ENCODE results near the gene RPL38.

The RPL38 gene

GRCh38 chr17:74218436-74218835, 15.0 kb downstream of the RPL38 start:
- TF ChIP-seq CTCF (IDR thresholded peaks at IDR 0.05; ENCODE audit: insufficient read depth, low read depth, low read length, missing control alignments): no peak
- no peak overlapping the region for H3K4me3 ChIP-seq (ENCODE audit: low read length)
- DNase-seq (ENCODE audit: low read depth): no peak

GRCh38 chr17:74219576-74220133, 16.2 kb downstream of the RPL38 start:
- TF ChIP-seq CTCF (IDR thresholded peaks at IDR 0.05; ENCODE audit: insufficient read depth, low read depth, low read length, missing control alignments): no peak
- no peak overlapping the region for H3K4me3 ChIP-seq (ENCODE audit: low read length)
- no peak for DNase-seq (ENCODE audit: low read depth)

GRCh38 chr17:74220219-74220618, 16.7 kb downstream of the RPL38 start:
- no peak overlapping the region for H3K4me3 ChIP-seq (ENCODE audit: low read length)
- no peak for TF ChIP-seq CTCF (IDR thresholded peaks at IDR 0.05; ENCODE audit: insufficient read depth, low read depth, low read length, missing control alignments)
- DNase-seq (ENCODE audit: low read depth): no peak

GRCh38 chr17:74220946-74221818, 17.7 kb downstream of the RPL38 start:
- DNase-seq (ENCODE audit: low read depth): no peak
- no peak overlapping the region for H3K4me3 ChIP-seq (ENCODE audit: low read length)
- TF ChIP-seq CTCF (IDR thresholded peaks at IDR 0.05; ENCODE audit: insufficient read depth, low read depth, low read length, missing control alignments): no peak

GRCh38 chr17:74222399-74222798, 18.9 kb downstream of the RPL38 start:
- TF ChIP-seq CTCF (IDR thresholded peaks at IDR 0.05; ENCODE audit: insufficient read depth, low read depth, low read length, missing control alignments): no peak
- no peak overlapping the region for H3K4me3 ChIP-seq (ENCODE audit: low read length)
- no peak for DNase-seq (ENCODE audit: low read depth)

GRCh38 chr17:74223901-74224300, 20.4 kb downstream of the RPL38 start:
- TF ChIP-seq CTCF (IDR thresholded peaks at IDR 0.05; ENCODE audit: insufficient read depth, low read depth, low read length, missing control alignments): no peak
- DNase-seq (ENCODE audit: low read depth): no peak
- no peak overlapping the region for H3K4me3 ChIP-seq (ENCODE audit: low read length)

All from epithelial cell of esophagus (primary cell).